ENCODE results near the gene PABPC3. TPM values are rescaled to one million over a fixed set of nuclear protein-coding genes. Genes with fewer than 3 reads are reported as not detected.
A peak's percentile ranks its signal among the peaks of the same experiment; 100 is the strongest.

Gene PABPC3
- under 1 TPM; 0.42 to 0.65 TPM for total RNA-seq

GRCh38 chr13:25095851-25096453, at the start of gene PABPC3:
Gene PABPC3 (plus strand): TSS chr13:25096136. CDS start chr13:25096199, 63 bp downstream.
- Mint-ChIP-seq H3K4me1 (no peaks in the 10 kb centered on the region), H3K9me3 (no peaks in the 10 kb centered on the region), H3K27ac (no peak within 1 kb of the TSS), H3K36me3 (no peaks in the 10 kb centered on the region), H3K4me3 (peak within 1 kb of the TSS; percentile 42), H3K27me3 (peaks cover 33% of the 10 kb centered on the region)
- ATAC-seq (ENCODE audit: low read depth) (no peak), DNase-seq (peak; percentile 33)
- POLR2A ChIA-PET: no interaction called here

GRCh38 chr13:25046274-25046984, 49.5 kb upstream of the PABPC3 start:
- POLR2A ChIA-PET: no interaction called here
- H3K4me1 Mint-ChIP-seq: peaks cover 4% of the 10 kb centered on the region
- H3K36me3 Mint-ChIP-seq: no peaks in the 10 kb centered on the region
- H3K27ac Mint-ChIP-seq: no peak overlapping the region
- peaks cover 79% of the 10 kb centered on the region for H3K27me3 Mint-ChIP-seq
- DNase-seq (no peak), ATAC-seq (ENCODE audit: low read depth) (no peak)
- H3K9me3 Mint-ChIP-seq: peaks cover 3% of the 10 kb centered on the region
- H3K4me3 Mint-ChIP-seq: no peak overlapping the region

- ATAC-seq (ENCODE audit: low read depth): no peak
- POLR2A ChIA-PET: no interaction called here
- H3K9me3 Mint-ChIP-seq: peaks cover 3% of the 10 kb centered on the region
- no peak overlapping the region for H3K27ac Mint-ChIP-seq
- H3K27me3 Mint-ChIP-seq: peaks cover 83% of the 10 kb centered on the region
- no peak overlapping the region for H3K4me3 Mint-ChIP-seq
- H3K36me3 Mint-ChIP-seq: no peaks in the 10 kb centered on the region
- peaks cover 4% of the 10 kb centered on the region for H3K4me1 Mint-ChIP-seq
- DNase-seq: no peak
Measured at GRCh38 chr13:25046985-25047511, 48.9 kb upstream of the PABPC3 start.

GRCh38 chr13:25051065-25051464, 44.9 kb upstream of the PABPC3 start:
- Mint-ChIP-seq H3K9me3 (peaks cover 3% of the 10 kb centered on the region), H3K27me3 (peaks cover 66% of the 10 kb centered on the region), H3K36me3 (no peaks in the 10 kb centered on the region), H3K4me1 (peaks cover 4% of the 10 kb centered on the region), H3K27ac (no peak overlapping the region), H3K4me3 (no peak overlapping the region)
- DNase-seq (no peak), ATAC-seq (ENCODE audit: low read depth) (no peak)
- POLR2A ChIA-PET: no interaction called here

- no peaks in the 10 kb centered on the region for H3K36me3 Mint-ChIP-seq
- H3K4me1 Mint-ChIP-seq: no peaks in the 10 kb centered on the region
- peaks cover 14% of the 10 kb centered on the region for H3K27me3 Mint-ChIP-seq
- no peaks in the 10 kb centered on the region for H3K9me3 Mint-ChIP-seq
- no peak overlapping the region for H3K27ac Mint-ChIP-seq
- H3K4me3 Mint-ChIP-seq: no peak overlapping the region
- ATAC-seq (ENCODE audit: low read depth): no peak
- DNase-seq: no peak
- POLR2A ChIA-PET: no interaction called here
Measured at GRCh38 chr13:25059166-25059565, 36.8 kb upstream of the PABPC3 start.

GRCh38 chr13:25059958-25060357, 36.0 kb upstream of the PABPC3 start:
- no peak overlapping the region for H3K27ac Mint-ChIP-seq
- H3K36me3 Mint-ChIP-seq: no peaks in the 10 kb centered on the region
- H3K4me3 Mint-ChIP-seq: no peak overlapping the region
- peaks cover 10% of the 10 kb centered on the region for H3K27me3 Mint-ChIP-seq
- H3K9me3 Mint-ChIP-seq: no peaks in the 10 kb centered on the region
- POLR2A ChIA-PET: no interaction called here
- ATAC-seq (ENCODE audit: low read depth) (no peak), DNase-seq (no peak)
- no peaks in the 10 kb centered on the region for H3K4me1 Mint-ChIP-seq

- Mint-ChIP-seq H3K4me3 (no peak overlapping the region), H3K36me3 (no peaks in the 10 kb centered on the region), H3K27me3 (peaks cover 18% of the 10 kb centered on the region), H3K9me3 (no peaks in the 10 kb centered on the region), H3K27ac (no peak overlapping the region), H3K4me1 (no peaks in the 10 kb centered on the region)
- no peak for DNase-seq
- no peak for ATAC-seq (ENCODE audit: low read depth)
- POLR2A ChIA-PET: no interaction called here
Measured at GRCh38 chr13:25062479-25062878, 33.5 kb upstream of the PABPC3 start.

GRCh38 chr13:25064396-25064795, 31.5 kb upstream of the PABPC3 start:
- H3K27ac Mint-ChIP-seq: no peak overlapping the region
- peaks cover 21% of the 10 kb centered on the region for H3K27me3 Mint-ChIP-seq
- H3K36me3 Mint-ChIP-seq: no peaks in the 10 kb centered on the region
- no peaks in the 10 kb centered on the region for H3K9me3 Mint-ChIP-seq
- POLR2A ChIA-PET: no interaction called here
- DNase-seq: no peak
- ATAC-seq (ENCODE audit: low read depth): no peak
- no peaks in the 10 kb centered on the region for H3K4me1 Mint-ChIP-seq
- no peak overlapping the region for H3K4me3 Mint-ChIP-seq

GRCh38 chr13:25065974-25066770, 29.8 kb upstream of the PABPC3 start:
- no peaks in the 10 kb centered on the region for H3K9me3 Mint-ChIP-seq
- ATAC-seq (ENCODE audit: low read depth) (no peak), DNase-seq (no peak)
- H3K27ac Mint-ChIP-seq: no peak overlapping the region
- H3K4me3 Mint-ChIP-seq: no peak overlapping the region
- no peaks in the 10 kb centered on the region for H3K4me1 Mint-ChIP-seq
- H3K27me3 Mint-ChIP-seq: peaks cover 22% of the 10 kb centered on the region
- no peaks in the 10 kb centered on the region for H3K36me3 Mint-ChIP-seq
- POLR2A ChIA-PET: no interaction called here

GRCh38 chr13:25067064-25067463, 28.9 kb upstream of the PABPC3 start:
- Mint-ChIP-seq H3K4me3 (no peak overlapping the region), H3K9me3 (no peaks in the 10 kb centered on the region), H3K36me3 (no peaks in the 10 kb centered on the region), H3K4me1 (no peaks in the 10 kb centered on the region), H3K27ac (no peak overlapping the region), H3K27me3 (peaks cover 27% of the 10 kb centered on the region)
- ATAC-seq (ENCODE audit: low read depth) (no peak), DNase-seq (no peak)
- POLR2A ChIA-PET: no interaction called here

- peaks cover 27% of the 10 kb centered on the region for H3K27me3 Mint-ChIP-seq
- no peaks in the 10 kb centered on the region for H3K9me3 Mint-ChIP-seq
- no peak overlapping the region for H3K4me3 Mint-ChIP-seq
- POLR2A ChIA-PET: no interaction called here
- no peaks in the 10 kb centered on the region for H3K36me3 Mint-ChIP-seq
- ATAC-seq (ENCODE audit: low read depth) (no peak), DNase-seq (no peak)
- no peak overlapping the region for H3K27ac Mint-ChIP-seq
- no peaks in the 10 kb centered on the region for H3K4me1 Mint-ChIP-seq
Measured at GRCh38 chr13:25068810-25069209, 27.1 kb upstream of the PABPC3 start.

- POLR2A ChIA-PET: no interaction called here
- DNase-seq: no peak
- ATAC-seq (ENCODE audit: low read depth): no peak
- H3K27ac Mint-ChIP-seq: no peak overlapping the region
- no peak overlapping the region for H3K4me3 Mint-ChIP-seq
- H3K9me3 Mint-ChIP-seq: no peaks in the 10 kb centered on the region
- no peaks in the 10 kb centered on the region for H3K36me3 Mint-ChIP-seq
- peaks cover 27% of the 10 kb centered on the region for H3K27me3 Mint-ChIP-seq
- H3K4me1 Mint-ChIP-seq: no peaks in the 10 kb centered on the region
Measured at GRCh38 chr13:25069236-25069635, 26.7 kb upstream of the PABPC3 start.

GRCh38 chr13:25069911-25070310, 26.0 kb upstream of the PABPC3 start:
- Mint-ChIP-seq H3K27ac (no peak overlapping the region), H3K4me1 (no peaks in the 10 kb centered on the region), H3K9me3 (no peaks in the 10 kb centered on the region), H3K27me3 (peaks cover 26% of the 10 kb centered on the region), H3K36me3 (no peaks in the 10 kb centered on the region), H3K4me3 (no peak overlapping the region)
- no peak for ATAC-seq (ENCODE audit: low read depth)
- POLR2A ChIA-PET: no interaction called here
- no peak for DNase-seq

GRCh38 chr13:25080773-25081172, 15.2 kb upstream of the PABPC3 start:
- no peak for ATAC-seq (ENCODE audit: low read depth)
- POLR2A ChIA-PET: no interaction called here
- no peak for DNase-seq
- no peaks in the 10 kb centered on the region for H3K4me1 Mint-ChIP-seq
- H3K27ac Mint-ChIP-seq: no peak overlapping the region
- H3K9me3 Mint-ChIP-seq: no peaks in the 10 kb centered on the region
- no peak overlapping the region for H3K4me3 Mint-ChIP-seq
- H3K36me3 Mint-ChIP-seq: no peaks in the 10 kb centered on the region
- peaks cover 22% of the 10 kb centered on the region for H3K27me3 Mint-ChIP-seq

Measured in activated naive CD8-positive, alpha-beta T cell treated with anti-CD3 and anti-CD28 coated beads, Interleukin-2, amount 10 ng/mL, durations not matched to agents 7 days and 5 days (primary cell).